K562 (cell line): Measurements from ENCODE around the gene SCAMP5.

Source experiments
- GTF2F1 ChIP-seq: IDR thresholded peaks from 2 replicates; pipeline ENCODE4 v1.6.1; 2011; ENCODE audit warnings: low read depth, low read length, improper control_type of control experiment
- SAFB2 ChIP-seq: fragments of 200-400 bp; formaldehyde crosslinking; IDR thresholded peaks from 2 replicates; pipeline ENCODE4 v1.6.1; 2018; ENCODE audit warnings: borderline replicate concordance, low read length, low read depth, moderate library complexity; ENCODE audit not compliant: severe bottlenecking
- ZNF217 ChIP-seq: sonication (generic); formaldehyde crosslinking; IDR thresholded peaks from 2 replicates; pipeline ENCODE4 v1.8.0; 2022; ENCODE audit warnings: mild to moderate bottlenecking, missing genetic modification reagents

DNA sequence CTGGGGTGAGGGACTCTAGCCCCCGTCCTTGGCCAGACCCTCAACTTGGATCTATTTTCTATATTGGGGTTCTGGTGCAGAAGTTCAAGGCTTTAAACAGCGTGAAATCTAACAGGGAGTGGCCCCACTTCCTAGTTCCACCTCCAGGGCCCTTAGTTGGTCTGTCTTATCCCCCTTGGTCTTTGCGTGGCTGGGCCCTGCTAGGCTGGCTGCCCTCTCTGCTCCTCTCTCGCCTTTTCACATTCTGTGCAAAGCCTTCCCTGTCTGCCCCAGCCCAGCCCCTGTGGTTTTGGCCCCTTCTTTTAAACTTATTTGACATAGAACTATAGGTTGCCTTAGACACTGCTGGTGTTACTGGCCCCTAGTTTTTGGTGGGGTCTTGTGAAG lies 33.6 kb downstream of the SCAMP5 start:
- TF ChIP-seq SAFB2 (no peak), GTF2F1 (no peak), ZNF217 (CRISPR knock-in tag) (no peak)
